ENCODE measurements around the gene BLOC1S4.

DNA sequence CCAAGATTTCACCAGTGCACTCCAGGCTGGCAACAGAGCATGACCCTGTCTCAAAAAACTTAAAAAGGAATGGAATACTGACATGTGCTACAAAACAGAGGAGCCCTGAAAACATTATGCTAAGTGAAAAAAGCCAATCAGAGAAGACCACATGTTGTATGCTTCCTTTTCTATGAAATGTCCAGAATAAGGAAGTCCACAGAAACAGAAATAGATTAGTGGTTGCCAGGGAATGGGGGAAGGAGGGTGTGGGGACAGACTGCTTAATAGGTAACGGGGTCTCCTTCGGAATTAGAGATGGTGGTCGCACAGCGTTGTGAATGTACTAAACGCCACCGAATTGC lies 36.5 kb downstream of the BLOC1S4 start:
- TF ChIP-seq CTCF (conservative IDR thresholded peaks at IDR 0.05; ENCODE audit: low read depth, low read length): no peak
- TF ChIP-seq EZH2 (IDR thresholded peaks at IDR 0.05; ENCODE audit: low read length, unreplicated experiment): no peak
